ENCODE data around the gene TXNL4B.
A peak's percentile ranks its signal among the peaks of the same experiment; 100 is the strongest.

TXNL4B gene

DNA sequence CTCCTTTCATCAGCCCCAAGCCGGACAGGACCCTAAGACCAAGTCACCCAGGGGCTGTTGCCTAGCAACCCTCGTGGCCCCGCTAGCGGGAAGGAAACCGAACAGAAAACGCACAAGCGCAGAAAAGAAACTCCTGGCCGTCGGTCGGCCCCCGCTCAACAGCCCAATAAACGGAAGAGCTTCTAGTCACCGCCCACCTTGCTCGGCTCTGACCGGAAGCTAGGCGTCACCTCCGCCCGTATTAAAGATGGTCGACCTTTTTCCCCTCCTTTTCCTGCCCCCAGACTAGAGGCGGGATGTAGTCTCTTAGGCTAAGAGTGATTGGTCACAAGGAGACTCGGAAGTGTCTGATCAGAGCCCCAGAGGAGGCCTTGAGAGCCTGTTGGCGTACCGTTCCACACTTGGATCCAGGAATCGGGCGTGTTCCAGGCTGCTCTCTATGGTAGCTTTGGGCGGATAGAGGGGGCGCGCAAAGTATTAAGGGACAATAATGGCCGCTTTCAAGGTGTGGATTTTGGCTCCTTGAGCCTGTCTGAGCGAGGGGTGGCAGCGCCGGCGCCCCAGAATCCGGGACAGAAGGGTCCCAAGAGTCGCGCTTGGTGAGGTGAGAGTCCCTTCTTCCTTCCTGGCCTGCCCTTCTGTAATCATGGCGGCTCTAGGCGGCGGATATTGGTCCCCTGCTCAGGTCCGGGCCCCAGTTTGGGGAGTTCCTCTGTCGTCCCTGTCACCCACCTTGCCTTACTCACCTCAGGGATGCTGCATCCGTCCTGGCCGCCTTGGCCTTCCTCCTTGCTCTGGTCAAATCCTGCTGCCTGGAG lies at the start of gene TXNL4B, which contains the start of gene DHX38:
TSS of gene TXNL4B (minus strand) at position 173 of the 818 bp plus-strand sequence. CDS start 2,871 bp downstream, outside the sequence.
TSS of gene DHX38 (plus strand) at position 400 of the 818 bp plus-strand sequence. CDS start 2,311 bp downstream, outside the sequence.
- DNase-seq, result peak; percentile 87

DNA sequence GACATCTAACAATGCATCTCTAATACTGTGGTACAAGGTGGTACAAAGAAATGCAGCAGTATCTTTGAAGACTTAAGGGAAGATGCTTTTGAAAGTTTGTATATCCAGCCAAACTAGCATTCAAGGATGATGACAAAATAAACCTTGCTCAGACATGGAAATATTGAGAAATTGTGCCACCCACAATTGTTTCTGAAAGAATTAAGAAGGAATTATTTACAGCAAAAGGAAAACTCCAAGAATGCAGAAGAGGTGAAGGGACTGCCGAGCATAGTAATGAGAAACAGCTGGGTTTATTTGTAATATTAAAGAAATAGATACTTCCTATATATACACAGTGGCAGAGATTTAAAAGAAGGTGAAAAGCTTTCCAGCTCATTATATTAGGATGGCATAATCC lies 49.1 kb upstream of the TXNL4B start:
- no peak for DNase-seq

DNA sequence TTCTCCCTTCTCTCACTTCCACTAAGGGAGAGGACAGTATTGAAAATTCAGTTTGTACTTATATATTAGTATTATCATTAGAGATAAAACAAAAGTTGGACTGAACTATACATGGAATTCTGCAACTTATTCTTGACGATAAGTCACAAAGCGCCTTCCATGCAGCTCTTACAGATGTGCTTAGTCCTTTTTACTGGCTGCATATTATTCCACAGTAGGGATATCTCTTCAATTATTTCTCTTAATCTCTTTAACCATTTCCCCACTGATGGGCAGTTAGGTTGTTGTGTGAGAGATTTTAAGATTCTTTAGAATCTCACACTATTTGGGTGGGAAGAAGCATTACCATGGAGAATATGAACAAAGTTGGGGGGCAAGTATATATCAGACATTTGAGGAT lies 46.5 kb upstream of the TXNL4B start:
- DNase-seq, result no peak

DNA sequence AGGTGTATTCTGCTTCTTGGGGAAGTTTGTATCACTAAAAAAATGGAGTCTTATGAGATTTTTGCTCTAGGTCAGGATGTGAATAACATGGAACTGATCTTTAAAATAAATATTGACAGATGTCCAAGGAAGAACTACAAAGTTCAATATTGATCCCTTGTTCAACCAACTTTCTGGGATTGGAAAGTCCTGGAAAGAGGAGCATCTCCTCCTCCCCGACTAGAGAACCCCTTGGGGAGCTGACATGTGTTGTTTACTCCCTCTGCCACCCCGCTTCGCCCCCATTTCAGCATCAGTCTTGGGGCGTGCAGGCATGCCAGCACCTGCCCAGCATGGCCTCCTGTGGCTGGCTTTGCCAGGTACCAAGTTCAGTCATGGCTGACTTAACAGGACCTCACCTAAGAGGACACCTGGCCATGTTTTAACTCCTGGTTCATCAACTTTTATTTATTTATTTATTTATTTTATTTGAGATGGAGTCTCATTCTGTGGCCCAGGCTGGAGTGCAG lies 44.7 kb upstream of the TXNL4B start:
- DNase-seq, result no peak

DNA sequence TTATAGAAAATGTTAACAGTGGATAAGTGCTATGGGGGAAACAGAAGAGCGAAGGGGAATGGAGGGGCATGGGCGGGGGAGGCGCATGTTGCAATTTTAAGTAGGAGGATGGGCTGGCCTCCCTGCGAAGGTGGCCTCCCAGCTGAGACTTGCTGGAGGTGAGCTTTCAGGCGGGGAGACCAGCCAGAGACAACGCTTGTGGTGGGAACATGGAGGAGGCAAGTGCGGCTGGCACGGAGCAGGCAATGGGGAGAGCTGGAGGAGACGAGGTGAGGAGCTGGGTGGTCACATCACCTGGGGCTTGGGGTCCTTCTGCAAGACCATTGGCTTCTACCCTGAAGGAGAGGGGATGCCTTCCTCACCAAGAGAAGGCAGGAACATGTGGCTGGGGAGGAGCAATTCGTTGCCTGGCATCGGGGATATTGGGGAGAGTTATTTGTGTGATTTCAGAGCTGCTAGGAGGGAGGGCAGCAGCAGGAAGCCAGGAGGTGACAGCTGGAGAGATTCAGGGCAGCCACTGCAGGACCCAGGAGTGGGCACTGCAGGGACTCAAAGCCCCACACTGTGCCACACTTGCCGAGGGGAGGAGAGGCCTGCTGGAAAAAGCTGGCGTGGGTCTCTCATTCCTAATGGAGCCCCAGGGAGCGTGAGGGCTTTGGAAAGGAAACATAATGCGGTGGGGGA lies 44.1 kb upstream of the TXNL4B start:
- DNase-seq, result no peak

DNA sequence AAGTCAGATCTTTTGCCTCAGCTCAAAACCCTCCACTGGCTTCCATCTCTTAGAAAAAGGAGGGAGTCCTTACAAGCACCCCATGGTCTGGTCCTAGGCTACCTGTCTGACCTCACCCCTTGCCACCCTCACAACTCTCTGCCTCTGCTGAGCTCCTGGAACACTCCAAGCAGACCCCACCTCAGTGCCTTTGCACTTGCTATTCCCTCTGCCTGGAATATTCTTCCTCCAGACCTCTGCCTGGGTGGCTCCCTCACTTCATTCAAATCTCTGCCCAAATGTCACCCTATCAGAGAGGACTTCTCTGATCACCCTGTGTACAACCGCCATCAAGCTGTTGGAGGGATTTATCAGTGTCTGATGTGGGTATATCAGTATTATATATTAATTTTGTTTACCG lies 41.1 kb upstream of the TXNL4B start:
- DNase-seq, result no peak

DNA sequence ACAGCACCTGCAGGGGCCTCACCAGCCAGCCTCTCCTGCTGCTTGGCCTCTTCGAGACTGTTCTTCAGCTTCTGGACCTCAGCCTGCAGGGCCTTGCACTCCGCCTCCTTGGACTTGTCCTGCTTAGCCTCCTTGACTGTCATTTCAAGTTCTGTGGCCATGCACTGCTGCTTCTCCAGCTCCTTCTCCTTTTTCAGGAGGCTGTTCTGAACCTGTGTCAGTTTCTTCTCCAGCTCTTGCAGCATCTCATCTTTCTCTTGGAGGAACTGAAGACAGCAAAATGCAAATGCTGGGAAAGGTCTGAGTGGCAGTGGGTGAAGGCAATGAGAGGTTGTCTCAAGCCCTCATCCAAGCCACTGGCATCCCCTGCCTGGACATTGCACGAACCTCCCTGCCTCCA lies 39.3 kb upstream of the TXNL4B start:
- no peak for DNase-seq

DNA sequence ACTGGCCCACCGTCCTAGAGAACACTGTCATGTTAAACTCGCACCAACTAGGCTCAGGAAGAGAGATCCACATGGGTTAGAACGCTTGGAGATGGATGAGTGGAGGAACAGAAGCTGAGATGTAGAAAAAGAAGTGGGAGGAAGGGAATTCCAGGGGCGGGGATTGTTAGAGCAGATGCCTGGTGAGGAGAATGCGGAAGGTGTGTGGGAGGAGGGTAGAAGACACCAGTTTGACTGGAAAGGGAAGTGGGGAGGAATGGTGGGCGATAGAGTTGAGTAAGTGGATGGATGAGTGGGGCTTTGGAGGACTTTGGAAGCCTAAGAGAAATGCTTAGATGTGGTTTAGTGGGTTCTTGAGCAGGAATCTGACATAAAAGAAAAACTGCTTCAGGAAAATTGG lies 37.6 kb upstream of the TXNL4B start:
- DNase-seq, result no peak

DNA sequence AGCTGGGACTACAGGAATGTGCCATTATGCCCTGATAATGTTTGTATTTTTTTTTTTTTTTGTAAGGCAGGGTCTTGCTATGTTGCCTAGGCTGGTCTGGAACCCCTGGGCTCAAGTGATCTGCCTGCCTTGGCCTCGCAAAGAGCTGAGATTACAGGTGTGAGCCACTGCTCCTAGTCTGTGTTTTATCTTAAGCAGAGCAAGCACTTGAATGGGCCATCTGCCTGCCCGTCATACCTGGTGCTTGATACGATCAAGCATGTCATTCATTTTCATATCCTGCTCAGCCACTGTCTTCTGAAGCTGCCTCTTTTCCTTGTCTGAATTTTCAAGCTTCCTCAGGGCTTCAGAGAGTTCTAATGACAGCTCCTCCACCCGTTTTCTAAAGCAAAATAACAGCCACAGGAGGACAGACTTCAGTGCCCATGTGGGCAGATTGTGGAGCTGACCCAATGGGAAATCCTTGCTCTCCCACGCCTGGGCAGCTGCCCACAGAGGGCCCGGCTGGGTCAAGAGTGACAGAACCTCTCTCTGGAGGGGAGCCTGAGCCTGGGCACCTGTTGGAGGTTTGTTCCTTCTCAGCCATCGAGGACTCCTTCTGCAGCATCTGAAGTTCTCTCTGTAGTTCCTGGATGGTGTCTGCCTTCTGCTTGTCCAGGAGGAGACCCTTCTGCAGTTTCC lies 36.7 kb upstream of the TXNL4B start:
- no peak for DNase-seq

DNA sequence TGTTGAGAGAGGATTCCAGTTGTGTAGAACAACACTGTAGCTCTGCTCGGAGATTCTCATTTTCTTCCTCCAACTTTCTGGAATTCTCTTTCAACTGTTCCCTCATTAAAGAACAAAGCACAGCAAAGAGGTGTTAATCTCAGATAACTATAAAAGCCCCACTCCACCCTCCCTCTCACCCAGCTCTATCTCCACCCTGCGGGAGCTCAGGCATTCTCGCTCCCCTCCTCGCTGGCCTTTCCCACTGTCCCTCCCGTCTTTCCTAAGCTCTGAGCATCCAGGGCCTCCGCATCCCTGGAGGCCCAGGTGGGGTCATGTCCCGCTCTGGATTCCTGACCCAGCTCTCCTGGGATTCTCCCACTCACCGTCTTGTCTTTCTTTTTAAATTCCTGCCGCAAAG lies 35.3 kb upstream of the TXNL4B start:
- DNase-seq, result no peak

DNA sequence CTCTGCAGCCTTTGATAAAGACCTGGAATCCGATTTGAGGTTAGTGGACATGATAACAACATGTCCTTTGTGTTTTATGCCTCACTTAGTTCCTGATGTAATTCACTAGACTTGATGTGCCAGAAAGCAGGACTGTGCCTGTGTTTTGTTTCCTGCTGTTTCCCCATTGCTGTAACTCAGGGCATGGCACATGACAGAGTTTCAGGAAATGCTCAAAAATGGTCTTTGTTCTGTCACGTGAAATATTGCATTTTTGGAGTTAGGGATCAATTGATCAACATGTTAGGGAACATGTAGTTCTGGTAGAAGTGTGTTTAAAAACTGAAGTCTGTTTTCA lies 33.0 kb upstream of the TXNL4B start:
- DNase-seq, result no peak

DNA sequence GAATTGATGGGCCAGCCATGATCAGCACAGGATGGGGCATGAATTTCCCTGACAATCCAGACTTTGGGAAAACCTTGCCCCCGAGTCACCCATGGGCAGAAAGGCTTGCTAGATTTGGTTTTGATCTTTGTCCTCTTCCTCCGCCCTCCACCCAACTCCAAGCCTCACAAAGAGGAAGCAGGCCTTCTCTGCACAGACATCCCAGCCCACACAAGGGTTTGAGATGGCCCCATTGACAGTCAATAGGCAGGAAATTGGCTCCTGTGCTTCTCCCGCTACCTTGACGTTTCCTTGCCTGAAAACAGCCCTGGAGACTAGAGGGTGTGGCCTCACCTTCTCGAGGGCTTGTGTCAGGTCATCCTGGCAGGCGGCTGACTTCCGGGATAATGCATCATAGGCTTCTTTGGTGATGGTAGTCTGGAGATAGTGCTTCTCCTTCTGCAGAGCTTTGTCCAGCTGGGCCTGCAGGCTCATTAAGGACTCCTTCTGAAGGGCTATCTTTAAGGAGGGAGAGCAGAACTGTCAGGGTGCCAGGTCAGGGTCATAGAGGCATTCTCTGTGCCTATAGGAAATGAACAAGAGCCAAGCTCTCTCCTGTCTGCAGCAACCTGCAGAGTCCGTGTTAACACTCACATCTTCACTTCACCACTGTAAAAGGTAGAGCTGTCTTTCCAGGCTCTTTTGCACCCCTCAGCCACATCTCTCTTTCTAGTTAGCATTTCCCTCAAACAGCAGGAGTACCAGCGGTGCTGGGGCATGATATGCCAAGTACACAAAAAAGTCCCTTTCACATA lies 32.4 kb upstream of the TXNL4B start:
- no peak for DNase-seq

DNA sequence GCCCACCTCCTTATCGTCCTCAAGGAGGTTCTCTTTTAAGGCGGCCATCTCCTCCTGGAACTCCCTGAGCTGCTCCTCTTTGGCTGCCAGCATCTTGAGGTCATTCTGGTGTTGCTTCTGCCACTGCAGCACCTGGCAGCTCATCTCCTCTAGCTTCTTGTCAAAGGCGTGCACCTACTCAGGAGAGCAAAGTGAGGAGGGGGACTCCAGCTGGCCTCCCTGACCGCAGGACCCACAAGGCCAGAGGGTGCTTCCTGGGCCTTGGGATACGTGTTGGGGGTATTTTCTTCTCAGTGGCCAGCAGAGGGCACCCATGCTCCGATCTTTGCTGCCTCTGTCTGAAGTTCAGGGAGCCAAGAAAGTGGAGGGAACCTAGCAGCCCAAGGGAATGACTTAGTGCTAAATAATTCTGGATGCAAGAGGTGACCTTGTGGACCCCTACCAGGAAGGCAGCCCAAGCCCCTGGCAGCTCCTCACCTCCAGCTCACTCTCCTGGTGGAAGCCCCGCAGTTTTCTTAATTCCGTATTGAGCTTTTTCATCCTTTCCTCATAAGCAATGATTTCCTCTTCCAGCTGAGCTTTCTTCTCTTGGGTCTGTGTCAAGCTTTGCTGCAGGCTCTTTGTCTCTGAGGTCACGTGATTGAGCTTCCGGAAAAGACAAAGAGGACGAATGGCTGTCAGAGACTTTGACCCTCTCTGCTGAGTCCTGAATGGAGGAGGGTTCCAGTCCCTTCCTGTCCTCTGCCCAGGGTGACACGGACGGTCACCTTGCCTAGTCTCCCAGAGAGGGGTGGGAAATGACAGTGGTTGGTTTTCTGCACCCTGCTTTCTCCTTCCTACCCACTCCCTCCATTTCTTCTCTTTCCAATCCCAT lies 31.6 kb upstream of the TXNL4B start:
- peak; percentile 54 for DNase-seq

DNA sequence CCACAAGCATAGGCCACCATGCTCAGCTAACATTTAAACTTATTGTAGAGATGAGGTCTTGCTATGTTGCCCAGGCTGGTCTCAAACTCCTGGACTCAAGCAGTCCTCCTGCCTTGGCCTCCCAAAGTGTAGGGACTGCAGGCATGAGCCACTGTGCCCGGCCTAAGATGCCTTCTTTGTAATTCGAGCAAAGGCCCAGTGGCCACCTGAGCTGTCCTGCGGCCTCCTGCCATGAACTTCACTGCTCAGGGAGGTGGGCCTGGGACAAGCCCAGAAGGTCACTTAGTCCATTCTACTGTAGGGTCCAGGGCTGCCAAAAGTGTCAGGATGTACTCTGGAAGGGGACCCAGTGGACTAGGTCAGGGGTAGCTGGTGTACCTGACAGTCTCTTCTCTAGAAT lies 30.7 kb upstream of the TXNL4B start:
- DNase-seq, result no peak

DNA sequence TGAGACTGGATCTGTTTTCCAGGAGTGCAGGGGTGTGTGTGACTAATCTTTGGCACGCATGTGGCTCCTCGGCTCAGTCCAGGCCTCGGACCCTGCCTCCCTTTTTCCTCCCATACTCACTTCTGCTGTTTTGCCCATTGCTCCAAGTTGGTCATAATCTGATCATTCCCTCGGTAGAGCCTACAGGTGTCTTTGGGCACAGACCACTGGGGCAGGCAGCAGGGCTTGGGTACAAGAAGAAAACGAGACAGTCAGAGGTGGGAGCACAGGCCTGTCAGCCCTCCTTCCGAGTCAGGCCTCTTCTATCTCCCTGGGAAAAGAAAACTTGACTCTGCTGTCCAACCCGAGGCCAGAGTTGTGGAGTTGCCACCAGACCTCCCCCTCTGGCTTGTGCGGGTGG lies 30.0 kb upstream of the TXNL4B start:
- no peak for DNase-seq

DNA sequence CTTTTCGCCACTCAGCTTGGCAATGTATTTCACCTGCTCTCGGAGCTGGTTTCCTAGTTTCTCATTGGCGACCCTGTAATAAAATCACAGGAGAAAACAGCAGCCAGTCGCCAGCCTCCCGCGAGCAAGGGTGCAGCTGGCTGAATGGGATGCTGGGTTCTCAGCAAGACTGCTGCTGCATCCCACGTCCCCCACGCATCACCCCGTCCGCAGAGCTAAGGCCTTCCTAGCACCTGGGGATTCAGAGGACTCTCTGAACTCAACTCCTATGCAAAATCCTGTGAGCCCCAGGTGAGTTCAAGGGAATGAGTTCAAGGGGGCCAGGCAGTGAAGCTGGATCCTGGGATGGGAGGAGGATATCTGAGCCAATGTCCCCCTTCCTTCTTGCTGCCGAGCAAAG lies 29.5 kb upstream of the TXNL4B start:
- DNase-seq, result no peak

DNA sequence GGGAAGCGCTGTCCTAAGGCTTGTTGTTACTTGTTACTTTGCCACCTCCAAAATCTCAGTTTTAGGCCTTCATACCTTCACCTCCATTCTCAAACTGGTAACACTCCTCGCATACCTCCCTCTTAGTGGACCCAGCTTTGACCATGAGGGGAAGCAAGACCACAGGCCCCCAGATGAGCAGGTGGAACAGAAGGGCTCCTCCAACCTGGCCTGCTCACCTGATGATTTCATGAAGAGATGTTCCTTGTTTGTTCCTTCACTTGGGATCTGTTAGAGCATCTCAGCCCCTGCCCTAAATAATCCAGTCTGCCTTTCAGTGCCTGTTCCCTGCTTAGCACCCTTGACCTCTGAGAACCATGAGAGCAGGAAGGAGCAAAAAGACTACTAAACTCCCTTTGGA lies 28.9 kb upstream of the TXNL4B start:
- no peak for DNase-seq

DNA sequence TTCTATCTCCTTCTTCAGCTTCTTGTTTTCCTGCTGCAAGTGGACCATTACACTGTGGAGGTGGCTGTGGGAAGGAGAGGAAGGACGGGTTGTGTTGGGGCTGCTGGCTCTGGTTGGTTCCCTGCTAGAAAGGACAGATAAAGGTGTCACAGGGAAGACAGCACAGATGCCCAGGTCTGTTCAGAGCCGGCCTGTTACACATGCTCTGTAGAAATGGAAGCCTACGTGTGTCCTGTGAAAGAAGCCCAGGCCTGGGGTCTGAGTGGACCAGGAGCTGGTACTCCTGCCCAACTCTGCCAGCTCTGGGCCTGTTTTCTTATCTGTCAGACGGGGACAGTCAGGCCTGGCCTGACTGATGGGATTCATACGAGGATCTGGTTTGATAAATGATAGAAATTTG lies 26.6 kb upstream of the TXNL4B start:
- DNase-seq, result no peak

DNA sequence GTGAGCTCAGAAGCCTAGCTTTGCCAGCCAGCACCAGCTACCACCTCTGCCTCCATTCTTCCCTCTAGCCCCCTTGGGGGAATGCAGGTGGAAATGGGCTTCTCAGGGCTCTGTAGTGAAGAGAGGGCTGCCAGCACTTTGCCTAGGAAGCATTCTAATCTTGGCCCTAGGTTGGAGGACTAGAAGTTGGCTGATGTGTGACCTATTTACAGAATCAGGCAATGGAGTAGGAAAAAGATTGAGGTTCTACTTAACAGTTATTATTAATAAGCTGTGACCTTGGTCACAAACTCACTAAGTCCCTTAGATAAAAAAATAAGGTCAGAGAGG lies 20.2 kb upstream of the TXNL4B start:
- DNase-seq, result no peak

DNA sequence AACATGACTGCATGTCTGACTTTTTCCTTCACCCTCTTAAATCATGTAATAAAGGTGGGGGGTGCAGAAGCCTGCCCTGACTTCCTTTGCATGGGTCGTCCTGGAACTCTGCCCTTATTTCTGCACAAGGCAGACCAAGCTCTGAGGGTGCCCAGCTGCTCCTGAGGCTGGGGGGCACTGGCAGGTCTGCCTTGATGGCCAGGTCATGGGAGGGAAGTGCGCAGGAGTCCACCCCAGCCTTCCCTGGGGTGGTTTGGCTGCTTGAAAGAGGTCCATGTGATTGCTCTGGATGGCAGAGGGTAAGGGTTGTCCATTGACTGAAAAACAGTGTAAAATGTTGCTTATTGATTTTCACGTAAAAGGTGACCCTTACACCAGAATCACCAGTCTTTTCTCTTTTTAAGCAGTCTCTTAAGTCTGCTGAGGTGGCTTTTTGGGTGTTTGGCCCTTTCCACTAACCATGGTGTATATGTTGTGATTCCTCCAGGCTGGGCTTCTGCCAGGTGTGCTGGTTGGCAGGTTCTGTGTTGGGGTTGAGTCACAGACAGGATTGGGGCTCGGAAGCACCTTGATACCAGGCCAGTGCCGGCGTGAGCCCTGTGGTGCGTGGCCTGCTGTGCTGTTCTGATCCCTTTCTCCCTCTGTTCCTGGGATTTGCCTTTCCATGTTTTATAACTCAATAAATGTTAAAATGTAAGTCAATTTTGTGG lies 19.6 kb upstream of the TXNL4B start:
- no peak for DNase-seq

DNA sequence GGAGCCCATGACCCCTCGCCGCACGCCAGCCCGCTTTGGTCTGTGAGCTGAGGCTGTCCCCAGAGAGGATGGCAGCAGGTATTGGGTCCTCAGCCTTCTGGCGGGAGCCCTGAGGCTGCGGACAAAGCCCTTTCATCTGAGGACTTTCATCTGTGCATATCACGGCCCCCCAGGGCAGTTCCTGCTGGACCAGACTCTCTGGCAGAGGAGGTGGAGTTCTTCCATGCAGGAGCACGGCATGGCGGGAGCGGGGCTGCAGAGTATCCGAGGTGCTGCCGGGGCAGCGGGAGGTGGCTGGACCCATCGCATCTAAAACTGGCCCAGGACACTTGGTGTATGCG lies 19.0 kb upstream of the TXNL4B start:
- no peak for DNase-seq
